HG02870 (cell line): ENCODE results near the gene ZCCHC12.

Source experiments
- ATAC-seq: cut with Tn5 transposase; IDR thresholded peaks from one replicate; pipeline ENCODE4 v1.9.1; 2021; ENCODE audit warnings: mild to moderate bottlenecking, moderate library complexity; ENCODE audit not compliant: unreplicated experiment

ZCCHC12 gene

GRCh38 chrX:118865231-118865630, 41.6 kb downstream of the ZCCHC12 start:
- ATAC-seq: no peak

- no peak for ATAC-seq
Measured at GRCh38 chrX:118867251-118867650, 43.6 kb downstream of the ZCCHC12 start.

- ATAC-seq: no peak
Measured at GRCh38 chrX:118872102-118872566, 48.5 kb downstream of the ZCCHC12 start.
